HG02840 (cell line): ENCODE measurements around the gene ZC3H10.
A peak's percentile ranks its signal among the peaks of the same experiment; 100 is the strongest.
"Not testable (repeated sequence)": the region's sequence is repeated elsewhere in the genome, so short reads cannot be mapped to it uniquely, and the experiment has no call there.

Experiments used
- ATAC-seq: cut with Tn5 transposase; IDR thresholded peaks from one replicate; pipeline ENCODE4 v1.9.1; 2021; ENCODE audit warnings: mild to moderate bottlenecking, moderate library complexity, moderate number of reproducible peaks; ENCODE audit not compliant: unreplicated experiment, low FRiP score

ZC3H10 gene

DNA sequence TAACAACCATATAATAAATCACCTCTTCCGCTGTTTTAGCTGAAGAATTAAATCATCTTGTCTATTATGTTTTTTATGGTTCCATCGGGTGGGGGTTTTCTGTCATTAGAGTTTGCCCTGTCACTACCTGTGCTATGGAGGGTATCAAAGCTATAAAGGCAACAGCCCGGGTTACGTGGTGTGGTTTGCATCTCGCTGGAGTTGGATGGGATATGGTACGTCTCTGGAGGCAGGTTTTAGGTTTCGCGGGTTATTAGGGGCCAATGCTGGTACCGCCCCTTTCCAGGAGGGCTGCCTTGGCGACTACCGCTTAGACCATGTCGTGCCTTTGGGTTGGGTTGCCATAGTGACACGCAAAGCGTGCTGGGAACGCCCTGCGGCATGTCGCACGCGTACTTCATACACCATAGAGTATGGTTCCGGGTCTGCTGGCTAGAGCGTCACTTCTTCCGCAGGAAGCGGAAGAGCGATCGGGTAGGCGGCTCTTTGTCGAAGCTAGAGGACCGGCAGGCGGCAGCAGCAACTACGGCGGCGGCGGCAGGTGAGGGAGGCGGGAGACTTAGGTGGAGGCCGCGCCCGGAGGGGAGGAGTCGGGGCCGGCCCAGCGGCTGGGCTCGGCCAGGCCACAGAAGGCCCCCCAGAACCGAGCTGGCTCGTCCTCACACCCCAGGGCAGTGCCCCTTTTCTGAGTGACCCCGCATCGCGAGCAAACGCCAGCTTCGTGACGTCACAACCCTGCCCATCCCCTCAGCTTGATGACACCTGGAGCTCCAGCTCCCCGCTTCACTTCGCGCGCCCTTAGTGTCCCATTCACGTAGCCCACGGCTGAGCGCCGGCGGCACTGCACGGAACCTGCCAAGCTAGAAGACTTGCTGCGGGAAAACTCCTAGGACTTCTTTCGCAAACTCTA lies at the start of gene ZC3H10:
Gene ZC3H10, plus strand, starts transcription at position 489 of the 910 bp plus-strand sequence. CDS start 2,297 bp downstream, outside the sequence.
- ATAC-seq = peak; percentile 78

DNA sequence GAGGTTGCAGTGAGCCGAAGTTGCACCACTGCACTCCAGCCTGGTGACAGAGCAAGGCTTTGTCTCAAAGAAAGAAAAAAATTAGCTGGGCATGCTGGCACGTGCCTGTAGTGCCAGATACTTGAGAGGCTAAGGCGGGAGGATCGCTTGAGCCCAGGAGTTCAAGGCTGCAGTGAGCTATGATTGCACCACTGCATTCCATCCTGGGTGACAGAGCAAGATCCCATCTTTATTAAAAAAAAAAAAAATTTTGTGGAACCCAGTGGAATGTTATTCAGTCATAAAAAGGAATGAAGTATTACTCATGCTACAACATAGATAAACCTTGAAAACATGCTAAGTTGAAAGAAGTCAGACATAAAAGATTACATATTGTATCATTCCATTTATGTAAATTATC lies 46.4 kb upstream of the ZC3H10 start:
- ATAC-seq = no peak

GRCh38 chr12:56074396-56074795 lies 43.7 kb upstream of the ZC3H10 start:
- no peak for ATAC-seq

GRCh38 chr12:56077966-56078365 lies 40.1 kb upstream of the ZC3H10 start:
- not testable (repeated sequence) for ATAC-seq

GRCh38 chr12:56078427-56078826 lies 39.6 kb upstream of the ZC3H10 start:
- no peak for ATAC-seq

DNA sequence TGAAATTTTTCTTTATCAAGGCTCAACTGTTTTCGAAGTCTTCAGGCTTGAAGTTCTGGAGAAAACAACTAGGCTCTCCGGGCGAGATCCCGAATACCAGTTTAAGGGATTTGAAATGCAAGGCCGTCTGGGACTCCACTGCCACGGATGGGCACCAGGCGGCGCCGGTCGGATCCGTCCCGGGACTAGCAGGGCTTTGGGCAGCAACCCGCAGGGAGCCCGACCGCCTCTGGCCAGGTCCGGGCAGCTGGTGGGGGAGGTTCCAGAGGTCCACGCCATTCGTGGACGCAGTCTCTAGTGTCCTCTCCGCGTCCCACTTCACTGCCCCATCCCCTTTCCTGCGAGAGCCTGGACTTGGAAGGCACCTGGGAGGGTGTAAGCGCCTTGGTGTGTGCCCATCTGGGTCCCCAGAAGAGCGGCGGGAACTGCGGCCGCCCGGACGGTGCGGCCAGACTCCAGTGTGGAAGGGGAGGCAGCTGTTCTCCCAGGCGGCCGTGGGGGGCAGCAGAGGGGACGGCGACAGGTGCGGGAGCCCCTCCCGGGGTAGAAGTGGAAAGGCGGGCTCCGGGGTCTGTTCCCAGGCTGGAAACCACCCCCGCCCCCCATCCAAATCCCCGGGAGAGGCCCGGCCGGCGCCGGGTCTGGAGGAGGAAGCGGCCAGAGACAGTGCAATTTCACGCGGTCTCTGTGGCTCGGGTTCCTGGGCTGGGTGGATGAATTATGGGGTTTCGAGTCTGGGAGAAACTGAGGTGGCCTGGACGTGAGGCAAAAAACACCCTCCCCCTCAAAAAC lies 38.9 kb upstream of the ZC3H10 start:
- no peak for ATAC-seq

- no peak for ATAC-seq
Measured at GRCh38 chr12:56079723-56080555, 38.1 kb upstream of the ZC3H10 start, which contains the start of gene ERBB3. Gene ERBB3, plus strand, starts transcription at chr12:56080165. Its CDS starts 136 bp downstream, at chr12:56080301.

DNA sequence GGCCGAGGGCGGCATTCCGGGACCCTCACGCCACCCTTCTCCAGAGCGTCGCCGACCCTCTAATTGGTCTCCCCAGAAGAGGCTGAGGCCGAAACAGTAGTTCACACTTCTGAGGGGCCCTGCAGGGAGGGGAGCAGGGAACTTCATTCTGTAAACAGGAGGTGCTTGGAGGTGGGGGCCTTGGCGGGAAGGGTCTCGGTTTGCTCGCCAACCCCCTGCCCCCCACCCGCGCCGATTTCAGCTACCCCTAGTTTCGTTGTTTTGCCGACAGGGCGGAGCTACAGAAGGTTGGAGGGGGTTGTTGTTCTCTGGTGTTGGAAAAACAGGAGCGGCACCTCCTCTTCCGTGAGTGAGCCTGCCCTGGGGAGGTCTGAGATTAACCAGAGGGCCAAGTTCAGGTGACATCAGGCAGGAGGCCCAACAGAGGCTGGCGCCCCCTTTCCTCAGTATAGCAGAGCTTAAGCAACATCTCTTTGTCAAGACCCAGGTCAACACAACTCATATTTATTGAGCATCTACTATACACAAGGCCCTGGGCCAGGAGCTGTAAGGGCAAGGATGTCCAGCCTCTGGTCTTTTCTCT lies 37.4 kb upstream of the ZC3H10 start:
- ATAC-seq = no peak

GRCh38 chr12:56081393-56082347 lies 36.4 kb upstream of the ZC3H10 start:
- no peak for ATAC-seq

DNA sequence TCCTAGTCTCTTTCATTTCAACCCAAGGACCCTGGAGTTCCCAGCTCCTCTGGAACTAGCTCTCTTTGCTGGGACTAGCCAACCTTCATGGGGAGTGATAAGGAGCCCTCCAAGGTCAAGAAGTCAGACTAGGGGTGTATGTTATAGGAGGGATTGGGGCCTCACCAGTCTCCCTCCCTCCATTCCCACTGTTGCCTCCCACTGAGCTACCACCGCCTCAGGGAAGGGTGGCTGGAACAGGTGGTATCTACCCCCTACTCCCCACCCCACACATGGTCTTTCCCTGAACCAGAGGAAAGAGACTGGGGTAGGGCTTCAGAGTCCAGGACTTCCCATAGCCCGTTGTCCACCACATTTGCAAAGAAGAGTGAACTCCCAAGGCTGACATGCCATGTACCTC lies 35.7 kb upstream of the ZC3H10 start:
- no peak for ATAC-seq

GRCh38 chr12:56082967-56083366 lies 35.1 kb upstream of the ZC3H10 start:
- no peak for ATAC-seq

DNA sequence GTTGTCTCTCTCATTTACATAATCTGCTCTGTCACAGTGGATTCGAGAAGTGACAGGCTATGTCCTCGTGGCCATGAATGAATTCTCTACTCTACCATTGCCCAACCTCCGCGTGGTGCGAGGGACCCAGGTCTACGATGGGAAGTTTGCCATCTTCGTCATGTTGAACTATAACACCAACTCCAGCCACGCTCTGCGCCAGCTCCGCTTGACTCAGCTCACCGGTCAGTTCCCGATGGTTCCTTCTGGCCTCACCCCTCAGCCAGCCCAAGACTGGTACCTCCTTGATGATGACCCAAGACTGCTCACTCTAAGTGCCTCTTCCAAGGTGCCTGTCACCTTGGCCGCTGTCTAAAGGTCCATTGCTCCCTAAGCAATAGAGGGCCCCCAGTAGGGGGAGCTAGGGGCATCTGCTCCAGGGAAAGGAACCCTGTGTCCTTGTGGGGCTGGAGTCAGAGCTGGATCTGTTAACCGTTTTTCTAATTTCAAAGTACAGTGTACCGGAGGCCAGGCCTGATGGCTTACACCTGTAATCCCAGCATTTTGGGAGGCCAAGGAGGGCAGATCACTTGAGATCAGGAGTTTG lies 33.0 kb upstream of the ZC3H10 start:
- ATAC-seq = no peak

DNA sequence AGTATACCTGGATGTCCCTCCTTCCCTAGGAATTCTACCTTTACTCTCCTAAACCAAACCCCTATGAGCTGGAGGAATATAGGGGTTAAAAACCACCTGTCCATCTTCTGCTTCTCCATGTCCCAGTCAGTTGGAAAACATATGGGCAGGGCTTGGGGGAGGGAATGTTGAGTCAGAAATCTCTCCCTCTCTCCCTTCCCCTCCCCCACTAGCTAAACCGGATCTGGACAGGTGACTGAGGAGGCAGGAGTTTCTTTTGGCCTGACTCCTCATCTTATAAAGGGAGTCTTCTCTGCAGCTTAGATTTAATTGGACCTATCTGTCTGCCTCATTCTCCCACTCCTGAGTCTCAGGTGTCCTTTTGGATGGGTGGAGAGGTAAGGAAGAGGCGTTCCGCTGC lies 32.0 kb upstream of the ZC3H10 start:
- ATAC-seq = no peak

DNA sequence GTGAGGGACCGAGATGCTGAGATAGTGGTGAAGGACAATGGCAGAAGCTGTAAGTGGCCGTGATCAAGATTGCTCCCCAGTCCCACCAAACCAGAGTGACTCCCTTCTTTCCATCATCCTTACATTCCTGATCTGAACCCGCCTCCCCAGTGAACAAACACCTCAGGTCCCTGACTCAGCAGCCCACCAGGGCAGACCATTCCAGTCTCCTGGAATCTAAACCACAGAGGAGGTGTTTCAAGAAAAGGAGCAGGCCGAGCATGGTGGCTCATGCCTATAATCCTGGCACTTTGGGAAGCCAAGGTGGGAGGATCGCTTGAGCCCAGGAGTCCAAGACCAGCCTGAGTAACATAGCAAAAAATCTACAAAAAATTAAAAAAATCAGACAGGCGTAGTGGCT lies 31.5 kb upstream of the ZC3H10 start:
- ATAC-seq = no peak

DNA sequence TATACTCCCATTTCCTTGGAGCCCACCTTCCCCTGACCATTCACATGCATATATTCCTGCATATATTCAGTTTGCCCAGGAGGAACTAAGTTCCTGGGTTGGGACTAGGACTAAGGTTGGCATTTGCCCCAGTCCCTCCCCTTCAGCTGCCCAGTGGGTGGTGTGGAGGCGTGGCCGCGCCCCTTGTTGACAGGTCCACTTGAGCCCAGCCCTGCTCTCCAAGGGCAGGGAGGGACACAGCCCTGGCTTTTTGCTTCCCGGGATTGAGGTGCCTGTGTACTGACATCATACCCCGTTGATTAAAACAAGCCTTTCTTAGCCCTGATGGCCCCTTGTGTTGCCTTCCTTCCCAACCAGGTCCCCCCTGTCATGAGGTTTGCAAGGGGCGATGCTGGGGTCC lies 30.8 kb upstream of the ZC3H10 start:
- no peak for ATAC-seq

DNA sequence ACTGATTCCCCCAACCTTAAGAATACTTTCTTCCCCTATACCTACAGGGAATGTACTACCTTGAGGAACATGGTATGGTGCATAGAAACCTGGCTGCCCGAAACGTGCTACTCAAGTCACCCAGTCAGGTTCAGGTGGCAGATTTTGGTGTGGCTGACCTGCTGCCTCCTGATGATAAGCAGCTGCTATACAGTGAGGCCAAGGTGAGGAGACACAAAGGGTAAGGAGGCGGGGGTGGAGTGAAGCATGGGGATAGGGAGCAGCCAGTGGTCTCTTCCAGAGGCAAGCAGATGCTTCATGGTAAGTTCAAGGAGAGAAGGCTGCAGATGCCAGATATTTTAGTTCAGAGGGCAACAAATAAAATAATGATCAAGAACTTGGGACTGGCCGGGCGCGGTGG lies 20.3 kb upstream of the ZC3H10 start:
- ATAC-seq = no peak

- no peak for ATAC-seq
Measured at GRCh38 chr12:56098592-56098991, 19.5 kb upstream of the ZC3H10 start.

DNA sequence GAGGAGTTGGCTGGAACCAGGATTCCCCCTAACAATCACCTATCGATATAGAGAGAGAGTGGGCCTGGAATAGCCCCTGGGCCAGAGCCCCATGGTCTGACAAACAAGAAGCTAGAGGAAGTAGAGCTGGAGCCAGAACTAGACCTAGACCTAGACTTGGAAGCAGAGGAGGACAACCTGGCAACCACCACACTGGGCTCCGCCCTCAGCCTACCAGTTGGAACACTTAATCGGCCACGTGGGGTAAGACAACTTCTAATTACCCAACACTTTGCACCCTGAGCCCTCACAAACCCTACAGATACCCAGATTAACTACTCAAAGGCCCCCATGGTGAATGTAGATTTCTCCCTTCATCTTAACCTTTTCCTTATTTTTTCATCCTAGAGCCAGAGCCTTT lies 18.3 kb upstream of the ZC3H10 start:
- ATAC-seq = no peak

DNA sequence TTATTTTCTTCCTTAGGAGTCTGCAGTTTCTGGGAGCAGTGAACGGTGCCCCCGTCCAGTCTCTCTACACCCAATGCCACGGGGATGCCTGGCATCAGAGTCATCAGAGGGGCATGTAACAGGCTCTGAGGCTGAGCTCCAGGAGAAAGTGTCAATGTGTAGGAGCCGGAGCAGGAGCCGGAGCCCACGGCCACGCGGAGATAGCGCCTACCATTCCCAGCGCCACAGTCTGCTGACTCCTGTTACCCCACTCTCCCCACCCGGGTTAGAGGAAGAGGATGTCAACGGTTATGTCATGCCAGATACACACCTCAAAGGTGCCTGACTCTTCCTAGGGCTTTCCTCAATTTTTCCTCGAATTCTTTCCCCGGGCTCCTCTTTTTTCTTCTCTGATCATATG lies 17.0 kb upstream of the ZC3H10 start:
- ATAC-seq = no peak
